Nephron (organoid): ENCODE measurements around the gene PCDH19.

Experiments
- H3K27ac Mint-ChIP-seq, 3 experiments: 2 replicates each; pipeline ENCODE4 v1.8.0; 2020; ENCODE audit warnings: mixed read lengths in 3 of 3, mild to moderate bottlenecking in 2 of 3, moderate library complexity in 1 of 3
- H3K27me3 Mint-ChIP-seq: 2 replicates; pipeline ENCODE4 v1.8.0; 2021; ENCODE audit warnings: low read depth, mild to moderate bottlenecking, moderate library complexity, mixed read lengths
- H3K36me3 Mint-ChIP-seq: 2 replicates; pipeline ENCODE4 v1.8.0; 2020; ENCODE audit warnings: low read depth, mixed read lengths
- H3K4me1 Mint-ChIP-seq: 2 replicates; pipeline ENCODE4 v1.8.0; 2020; ENCODE audit warnings: mixed read lengths
- H3K4me3 Mint-ChIP-seq, 3 experiments: 2 replicates each; pipeline ENCODE4 v1.8.0; 2020; ENCODE audit warnings: mild to moderate bottlenecking in 3 of 3, mixed read lengths in 3 of 3, moderate library complexity in 2 of 3
- H3K9me3 Mint-ChIP-seq: 2 replicates; pipeline ENCODE4 v1.8.0; 2020; ENCODE audit warnings: mixed read lengths
- CTCF ChIP-seq, 3 experiments: fragments of 200-600 bp; sonication (generic); IDR thresholded peaks; one replicate each; pipeline ENCODE4 v1.5.0; 2021; ENCODE audit warnings: antibody characterized with exemption in 3 of 3; ENCODE audit not compliant: unreplicated experiment in 3 of 3

Gene PCDH19

GRCh38 chrX:100379388-100379986 is 30.6 kb downstream of the PCDH19 start:
- Mint-ChIP-seq H3K4me1 (peaks cover 42% of the 10 kb centered on the region), H3K9me3 (no peaks in the 10 kb centered on the region), H3K4me3 (peak overlapping the region; percentile 5 to 40 (median 33)), H3K36me3 (peaks cover 5% of the 10 kb centered on the region), H3K27me3 (no peaks in the 10 kb centered on the region), H3K27ac (peak overlapping the region; percentile 35 to 54 (median 39))
- TF ChIP-seq CTCF (IDR thresholded peaks at IDR 0.05; ENCODE audit: unreplicated experiment in 3 of 3): peak; percentile 75 to 78 (median 77)

DNA sequence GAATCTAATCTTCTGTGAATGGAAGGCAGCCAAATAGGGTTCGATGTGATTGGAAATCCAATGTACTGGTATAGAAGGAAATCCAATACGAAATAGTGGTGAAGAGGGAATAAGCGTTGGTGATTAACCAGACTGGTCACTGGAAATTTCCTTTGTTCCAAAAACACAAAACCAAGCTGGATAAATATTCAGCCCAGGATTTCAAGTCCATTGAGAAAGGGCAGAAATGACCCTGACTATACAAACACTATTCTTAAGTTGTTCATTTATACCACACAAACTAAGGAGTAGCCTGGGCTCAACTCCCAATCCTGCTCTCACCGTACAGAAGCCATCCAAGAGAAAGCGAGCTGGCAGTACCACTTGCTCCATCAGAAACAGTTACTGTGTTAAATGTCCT is 32.2 kb downstream of the PCDH19 start:
- no peaks in the 10 kb centered on the region for H3K27me3 Mint-ChIP-seq
- H3K9me3 Mint-ChIP-seq: no peaks in the 10 kb centered on the region
- H3K27ac Mint-ChIP-seq: peak overlapping the region in 1 of 3 experiments; percentile 35
- H3K36me3 Mint-ChIP-seq: peaks cover 5% of the 10 kb centered on the region
- no peak for TF ChIP-seq CTCF (IDR thresholded peaks at IDR 0.05; ENCODE audit: unreplicated experiment in 3 of 3)
- no peak overlapping the region for H3K4me3 Mint-ChIP-seq
- H3K4me1 Mint-ChIP-seq: peaks cover 42% of the 10 kb centered on the region

- H3K4me3 Mint-ChIP-seq: no peak overlapping the region
- H3K9me3 Mint-ChIP-seq: no peaks in the 10 kb centered on the region
- H3K36me3 Mint-ChIP-seq: peaks cover 6% of the 10 kb centered on the region
- H3K27ac Mint-ChIP-seq: no peak overlapping the region
- H3K27me3 Mint-ChIP-seq: no peaks in the 10 kb centered on the region
- H3K4me1 Mint-ChIP-seq: peaks cover 33% of the 10 kb centered on the region
- TF ChIP-seq CTCF (IDR thresholded peaks at IDR 0.05; ENCODE audit: unreplicated experiment in 3 of 3): no peak
Measured at GRCh38 chrX:100376576-100376975, 33.5 kb downstream of the PCDH19 start.

DNA sequence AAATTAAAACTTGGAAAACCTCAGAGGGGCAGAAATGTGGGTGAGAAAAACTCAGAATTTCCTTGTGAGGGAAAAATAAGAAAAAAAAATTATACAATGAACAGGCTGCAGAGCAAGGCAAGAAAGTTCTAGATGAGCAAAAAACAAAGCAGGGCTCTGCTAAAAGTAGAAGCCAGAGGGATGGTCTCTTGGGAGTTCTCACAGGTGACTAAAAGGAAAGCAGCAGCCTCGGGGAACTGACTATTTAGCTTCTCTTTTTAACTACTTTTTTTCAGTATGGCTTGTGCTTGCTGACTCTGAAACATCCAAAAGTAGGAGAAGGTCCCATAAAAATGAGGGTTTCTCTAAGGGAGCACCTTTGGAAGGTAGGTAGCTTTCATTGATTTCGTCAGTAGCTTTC is 36.4 kb downstream of the PCDH19 start:
- Mint-ChIP-seq H3K27me3 (no peaks in the 10 kb centered on the region), H3K4me1 (peaks cover 7% of the 10 kb centered on the region)
- no peak for TF ChIP-seq CTCF (IDR thresholded peaks at IDR 0.05; ENCODE audit: unreplicated experiment in 3 of 3)

GRCh38 chrX:100368167-100368566 is 41.9 kb downstream of the PCDH19 start:
- no peak overlapping the region for H3K27ac Mint-ChIP-seq
- peaks cover 6% of the 10 kb centered on the region for H3K36me3 Mint-ChIP-seq
- H3K27me3 Mint-ChIP-seq: no peaks in the 10 kb centered on the region
- TF ChIP-seq CTCF (IDR thresholded peaks at IDR 0.05; ENCODE audit: unreplicated experiment in 3 of 3): peak in 2 of 3 experiments; percentile 30 to 56
- H3K4me3 Mint-ChIP-seq: no peak overlapping the region
- peaks cover 16% of the 10 kb centered on the region for H3K4me1 Mint-ChIP-seq
- no peaks in the 10 kb centered on the region for H3K9me3 Mint-ChIP-seq

More for the DNA sequence above, 36.4 kb downstream of the PCDH19 start:
- Mint-ChIP-seq H3K27ac (no peak overlapping the region), H3K36me3 (peaks cover 10% of the 10 kb centered on the region), H3K9me3 (no peaks in the 10 kb centered on the region), H3K4me3 (no peak overlapping the region)

GRCh38 chrX:100363896-100364295 is 46.2 kb downstream of the PCDH19 start:
- Mint-ChIP-seq H3K4me1 (peaks cover 33% of the 10 kb centered on the region), H3K4me3 (no peak overlapping the region), H3K36me3 (no peaks in the 10 kb centered on the region), H3K27ac (peak overlapping the region in 1 of 3 experiments; percentile 15), H3K27me3 (no peaks in the 10 kb centered on the region), H3K9me3 (no peaks in the 10 kb centered on the region)
- TF ChIP-seq CTCF (IDR thresholded peaks at IDR 0.05; ENCODE audit: unreplicated experiment in 3 of 3): no peak
